SK-N-SH (cell line): Measurements from ENCODE around the gene ZBTB7A. TPM values are rescaled to one million over a fixed set of nuclear protein-coding genes. Genes with fewer than 3 reads are reported as not detected.

ENCODE experiments used
- CTCF ChIA-PET: fragments of 300-600, 350-600 bp; formaldehyde crosslinking; extraction: SDS; loops from one replicate; lab custom pipeline; 2021; lab: Yijun Ruan, JAX
- POLR2A ChIA-PET: fragments of 350-600 bp; sonication (Branson Sonifier 250); formaldehyde crosslinking; extraction: SDS; loops from one replicate; lab custom pipeline; 2020; ENCODE audit warnings: antibody characterized with exemption, inconsistent platforms; lab: Yijun Ruan, JAX
- DNase-seq: peaks from one replicate; pipeline ENCODE4 v3.0.0; 2012
- H2AFZ ChIP-seq: fragments of 200-600 bp; sonication (generic); 2 replicates; pipeline ENCODE4 v1.8.1; 2016; ENCODE audit warnings: antibody characterized with exemption, mild to moderate bottlenecking, low read depth
- H3F3A ChIP-seq: fragments of 200-600 bp; sonication (generic); replicated peaks from 2 replicates; pipeline ENCODE3; 2016; ENCODE audit warnings: antibody characterized with exemption, mild to moderate bottlenecking; ENCODE audit not compliant: insufficient read depth
- H3K27ac ChIP-seq, 2 experiments: fragments of 200-500 bp in 1 of 2; fragments of 200-600 bp in 1 of 2; sonication (Bioruptor generic) in 1 of 2; sonication (generic), shearing (Covaris generic) in 1 of 2; 2 replicates each; pipeline versions ENCODE4 v1.5.1 to v1.6.1; 2014 to 2016; ENCODE audit warnings: low read depth in 2 of 2, inconsistent platforms in 1 of 2, low read length in 1 of 2, mild to moderate bottlenecking in 1 of 2, mixed read lengths in 1 of 2
- H3K27me3 ChIP-seq: fragments of 200-600 bp; sonication (generic), shearing (Covaris generic); 2 replicates; pipeline ENCODE4 v1.6.1; 2016; ENCODE audit warnings: mixed run types; ENCODE audit not compliant: insufficient read depth
- H3K36me3 ChIP-seq, 2 experiments: fragments of 200-500 bp in 1 of 2; fragments of 200-600 bp in 1 of 2; sonication (Bioruptor generic) in 1 of 2; sonication (generic) in 1 of 2; replicated peaks in 1 of 2; 2 replicates each; pipeline versions ENCODE3 to v1.5.1; 2014 to 2016; ENCODE audit warnings: low read length in 1 of 2, mild to moderate bottlenecking in 1 of 2; ENCODE audit not compliant: insufficient read depth in 2 of 2, control insufficient read depth in 1 of 2
- H3K4me1 ChIP-seq, 2 experiments: fragments of 200-500 bp in 1 of 2; fragments of 200-600 bp in 1 of 2; sonication (Bioruptor generic) in 1 of 2; sonication (generic), shearing (Covaris generic) in 1 of 2; 2 replicates each; pipeline versions ENCODE4 v1.5.1 to v1.6.1; 2014 to 2016; ENCODE audit warnings: low read depth in 1 of 2, low read length in 1 of 2, mixed run types in 1 of 2; ENCODE audit not compliant: insufficient read depth in 2 of 2, control insufficient read depth in 1 of 2
- H3K4me2 ChIP-seq: fragments of 200-600 bp; sonication (generic), shearing (Covaris generic); 2 replicates; pipeline ENCODE4 v1.6.1; 2017; ENCODE audit warnings: mixed run types
- H3K4me3 ChIP-seq, 2 experiments: fragments of 200-500 bp in 1 of 2; fragments of 200-600 bp in 1 of 2; sonication (Bioruptor generic) in 1 of 2; sonication (generic), shearing (Covaris generic) in 1 of 2; 2 replicates each; pipeline versions ENCODE4 v1.5.1 to v1.8.1; 2014 to 2016; ENCODE audit warnings: low read depth in 2 of 2, inconsistent platforms in 1 of 2, low read length in 1 of 2, mild to moderate bottlenecking in 1 of 2, mixed read lengths in 1 of 2, moderate library complexity in 1 of 2
- H3K79me2 ChIP-seq: fragments of 200-600 bp; sonication (generic); 2 replicates; pipeline ENCODE4 v1.8.1; 2017; ENCODE audit warnings: mild to moderate bottlenecking; ENCODE audit not compliant: insufficient read depth
- H3K9ac ChIP-seq: fragments of 200-600 bp; sonication (generic); 2 replicates; pipeline ENCODE4 v1.6.1; 2017; ENCODE audit warnings: mixed run types
- H3K9me2 ChIP-seq: fragments of 200-600 bp; sonication (generic); 2 replicates; pipeline ENCODE4 v1.6.1; 2017; ENCODE audit warnings: mixed run types
- H3K9me3 ChIP-seq: fragments of 200-600 bp; sonication (generic); 2 replicates; pipeline ENCODE4 v1.6.1; 2017; ENCODE audit warnings: mixed run types, mild to moderate bottlenecking, moderate library complexity
- H4K20me1 ChIP-seq: fragments of 200-600 bp; sonication (generic); 2 replicates; pipeline ENCODE4 v1.6.1; 2017; ENCODE audit warnings: mild to moderate bottlenecking, mixed run types; ENCODE audit not compliant: insufficient read depth
- CTCF ChIP-seq: fragments of 200-600 bp; sonication (generic); IDR thresholded peaks from 2 replicates; pipeline ENCODE4 v1.6.1; 2017; ENCODE audit warnings: antibody characterized with exemption, mild to moderate bottlenecking, moderate library complexity
- EZH2phosphoT487 ChIP-seq: fragments of 200-600 bp; sonication (generic); IDR thresholded peaks from 2 replicates; pipeline ENCODE4 v1.6.1; 2017; ENCODE audit warnings: low read depth, mixed run types, mild to moderate bottlenecking, antibody characterized with exemption, moderate library complexity, borderline replicate concordance
- FOXM1 ChIP-seq: IDR thresholded peaks from 2 replicates; pipeline ENCODE4 v1.4.0; 2012; ENCODE audit warnings: low read depth, mild to moderate bottlenecking
- GATA2 ChIP-seq: sonication (generic); formaldehyde crosslinking; IDR thresholded peaks from 2 replicates; pipeline ENCODE4 v1.5.0; 2020; ENCODE audit warnings: mild to moderate bottlenecking, missing genetic modification reagents
- IRF3 ChIP-seq: fragments of 150-350 bp; IDR thresholded peaks from 2 replicates; pipeline ENCODE4 v1.6.1; 2016; ENCODE audit warnings: mild to moderate bottlenecking, low read depth, low read length
- MAX ChIP-seq: IDR thresholded peaks from 2 replicates; pipeline ENCODE4 v1.4.0; 2012; ENCODE audit warnings: low read depth
- MXI1 ChIP-seq: IDR thresholded peaks from 2 replicates; pipeline ENCODE4 v1.6.1; 2012; ENCODE audit warnings: mild to moderate bottlenecking, low read depth, low read length, improper control_type of control experiment
- REST ChIP-seq: IDR thresholded peaks from 2 replicates; pipeline ENCODE4 v1.6.1; 2012; ENCODE audit warnings: mild to moderate bottlenecking, low read depth, low read length, moderate library complexity
- SMC3 ChIP-seq: IDR thresholded peaks from 2 replicates; pipeline ENCODE4 v1.6.1; 2012; ENCODE audit warnings: low read depth, low read length, improper control_type of control experiment
- TAF1 ChIP-seq: IDR thresholded peaks from 2 replicates; pipeline ENCODE4 v1.6.1; 2012; ENCODE audit warnings: low read depth, mild to moderate bottlenecking, low read length, moderate library complexity, borderline replicate concordance
- TEAD4 ChIP-seq: IDR thresholded peaks from 2 replicates; pipeline ENCODE4 v1.4.0; 2012; ENCODE audit warnings: mild to moderate bottlenecking, borderline replicate concordance; ENCODE audit not compliant: insufficient read depth
- WGBS: methylation state at CpG from one replicate; pipeline ENCODE4 v1.1.6; 2017; ENCODE audit warnings: low lambda C conversion rate; 5-methylcytosine and 5-hydroxymethylcytosine counted together
- polyA plus RNA-seq, 3 experiments: library from polyadenylated mRNA; depleted of rRNA; stranded (reverse); fragments of >200 nt; gene quantifications; 2 replicates each; pipeline ENCODE4 v1.2.3, GENCODE V29; 2012

The ZBTB7A gene
- polyA plus RNA-seq, 1 of the 3 experiments (the other 2 are of a cell fraction), result 7.4 TPM

- ChIA-PET CTCF (no interaction called here), POLR2A (no interaction called here)
- Histone ChIP-seq H3K4me1 (no peaks in the 10 kb centered on the region), H3K79me2 (no peaks in the 10 kb centered on the region), H3K4me3 (no peak overlapping the region), H3K4me2 (no peak overlapping the region), H3K27ac (no peak overlapping the region), H3F3A (no peaks in the 10 kb centered on the region), H3K36me3 (peaks cover 0 to 2% of the 10 kb centered on the region in 2 experiments), H3K9me3 (no peaks in the 10 kb centered on the region), H3K9me2 (no peaks in the 10 kb centered on the region), H4K20me1 (no peaks in the 10 kb centered on the region), H2AFZ (no peak overlapping the region), H3K9ac (no peak overlapping the region), H3K27me3 (no peaks in the 10 kb centered on the region)
- WGBS, result 67% methylated on average over 7 of the region's 8 CpGs
- no peak for DNase-seq
- no peak for TF ChIP-seq FOXM1
- no peak for TF ChIP-seq MAX
- TF ChIP-seq SMC3, result no peak
- TF ChIP-seq TEAD4, result no peak
- TF ChIP-seq IRF3, result no peak
- TF ChIP-seq CTCF, result no peak
- no peak for TF ChIP-seq MXI1
- TF ChIP-seq GATA2 (CRISPR knock-in tag), result no peak
- no peak for TF ChIP-seq REST
- TF ChIP-seq TAF1, result no peak
- TF ChIP-seq EZH2phosphoT487, result no peak
Measured at GRCh38 chr19:4084547-4084877, 17.8 kb upstream of the ZBTB7A start.
